Cardiac muscle cell (in vitro differentiated cells and primary cell): ENCODE data around the gene ENDOV. TPM values are rescaled to one million over a fixed set of nuclear protein-coding genes. Genes with fewer than 3 reads are reported as not detected.

ENCODE experiments used
- DNase-seq, 2 donors: peaks; one replicate each; pipeline versions ENCODE4 v3.0.0 to v3.0.0-alpha.2; 2010 to 2017; ENCODE audit warnings: low read depth in 1 of 2, low spot score in 1 of 2
- H3K27ac ChIP-seq: fragments of 200-600 bp; sonication (generic); 2 replicates; pipeline ENCODE4 v1.5.1; 2016
- H3K27me3 ChIP-seq: fragments of 200-600 bp; sonication (generic); 2 replicates; pipeline ENCODE4 v1.6.0; 2016; ENCODE audit warnings: control low read depth
- H3K36me3 ChIP-seq: fragments of 200-600 bp; sonication (generic); 2 replicates; pipeline ENCODE4 v1.5.1; 2016; ENCODE audit warnings: control low read depth
- H3K4me1 ChIP-seq: fragments of 200-600 bp; sonication (generic); 2 replicates; pipeline ENCODE4 v1.8.1; 2017; ENCODE audit warnings: low read depth, mild to moderate bottlenecking, mixed run types
- H3K4me3 ChIP-seq: fragments of 200-600 bp; sonication (generic); 2 replicates; pipeline ENCODE4 v1.5.1; 2016; ENCODE audit warnings: mild to moderate bottlenecking
- H3K9me3 ChIP-seq: fragments of 200-600 bp; sonication (generic); 2 replicates; pipeline ENCODE4 v1.5.1; 2017; ENCODE audit warnings: low read depth, mild to moderate bottlenecking, control low read depth
- polyA plus RNA-seq: library from polyadenylated mRNA; unstranded; fragments of >200 nt; fragmentation: Nextera tagmentation; extraction: Ambion mirVana; gene quantifications from 2 replicates; pipeline ENCODE4 v1.2.1, GENCODE V29; 2016
- total RNA-seq: library from RNA; depleted of rRNA; stranded (reverse); fragments of >200 nt; gene quantifications from 2 replicates; pipeline ENCODE4 v1.2.3, GENCODE V29; 2016
- TF ChIP-seq, protein P1 (sequence below): IDR thresholded peaks from 2 replicates; pipeline ENCODE4 v1.5.1; 2012; ENCODE audit warnings: low read depth, mild to moderate bottlenecking, low read length

The ENDOV gene
- total RNA-seq (31.7 and 35.4 TPM in 2 replicates), polyA plus RNA-seq (38.0 and 46.9 TPM in 2 replicates)

- Histone ChIP-seq H3K9me3 (no peaks in the 10 kb centered on the region), H3K27ac (peak within 1 kb of the TSS; percentile 96), H3K36me3 (no peaks in the 10 kb centered on the region), H3K27me3 (peaks cover 31% of the 10 kb centered on the region), H3K4me1 (peaks cover 2% of the 10 kb centered on the region), H3K4me3 (peak within 1 kb of the TSS; percentile 62)
- peak; percentile 95 to 96 for DNase-seq
- TF ChIP-seq, protein P1, sequence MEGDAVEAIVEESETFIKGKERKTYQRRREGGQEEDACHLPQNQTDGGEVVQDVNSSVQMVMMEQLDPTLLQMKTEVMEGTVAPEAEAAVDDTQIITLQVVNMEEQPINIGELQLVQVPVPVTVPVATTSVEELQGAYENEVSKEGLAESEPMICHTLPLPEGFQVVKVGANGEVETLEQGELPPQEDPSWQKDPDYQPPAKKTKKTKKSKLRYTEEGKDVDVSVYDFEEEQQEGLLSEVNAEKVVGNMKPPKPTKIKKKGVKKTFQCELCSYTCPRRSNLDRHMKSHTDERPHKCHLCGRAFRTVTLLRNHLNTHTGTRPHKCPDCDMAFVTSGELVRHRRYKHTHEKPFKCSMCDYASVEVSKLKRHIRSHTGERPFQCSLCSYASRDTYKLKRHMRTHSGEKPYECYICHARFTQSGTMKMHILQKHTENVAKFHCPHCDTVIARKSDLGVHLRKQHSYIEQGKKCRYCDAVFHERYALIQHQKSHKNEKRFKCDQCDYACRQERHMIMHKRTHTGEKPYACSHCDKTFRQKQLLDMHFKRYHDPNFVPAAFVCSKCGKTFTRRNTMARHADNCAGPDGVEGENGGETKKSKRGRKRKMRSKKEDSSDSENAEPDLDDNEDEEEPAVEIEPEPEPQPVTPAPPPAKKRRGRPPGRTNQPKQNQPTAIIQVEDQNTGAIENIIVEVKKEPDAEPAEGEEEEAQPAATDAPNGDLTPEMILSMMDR = no peak
These were observed at the start of gene ENDOV for GRCh38 chr17:80414803-80415625. ENDOV (plus strand) TSS chr17:80415167; CDS start chr17:80415195, 28 bp downstream.

GRCh38 chr17:80365983-80366382 lies 49.0 kb upstream of the ENDOV start:
- no peak overlapping the region for H3K27ac ChIP-seq
- H3K27me3 ChIP-seq = no peaks in the 10 kb centered on the region
- no peak overlapping the region for H3K4me3 ChIP-seq
- no peak for DNase-seq
- H3K9me3 ChIP-seq = no peaks in the 10 kb centered on the region
- peaks cover 19% of the 10 kb centered on the region for H3K36me3 ChIP-seq
- TF ChIP-seq, protein P1 = no peak
- no peaks in the 10 kb centered on the region for H3K4me1 ChIP-seq

DNA sequence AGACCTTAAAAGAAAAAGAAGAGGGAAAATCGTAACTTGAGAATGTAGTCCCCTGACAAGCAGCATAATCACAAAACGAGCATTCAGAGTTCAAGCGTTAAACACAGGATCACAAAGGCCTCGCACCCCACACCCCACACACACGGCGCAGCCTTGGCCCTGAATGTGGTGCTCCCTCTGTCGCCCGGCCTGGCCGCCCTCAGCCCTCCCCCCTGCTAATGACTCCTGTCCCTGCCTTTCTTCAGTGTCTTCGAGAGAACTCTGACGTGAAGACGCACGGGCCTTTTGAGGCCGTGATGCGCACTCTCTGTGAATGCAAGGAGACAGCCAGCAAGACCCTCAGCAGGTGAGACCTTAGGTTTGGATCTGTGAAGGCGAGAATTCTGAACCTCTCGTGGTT lies 47.5 kb upstream of the ENDOV start:
- H3K27me3 ChIP-seq = no peaks in the 10 kb centered on the region

DNA sequence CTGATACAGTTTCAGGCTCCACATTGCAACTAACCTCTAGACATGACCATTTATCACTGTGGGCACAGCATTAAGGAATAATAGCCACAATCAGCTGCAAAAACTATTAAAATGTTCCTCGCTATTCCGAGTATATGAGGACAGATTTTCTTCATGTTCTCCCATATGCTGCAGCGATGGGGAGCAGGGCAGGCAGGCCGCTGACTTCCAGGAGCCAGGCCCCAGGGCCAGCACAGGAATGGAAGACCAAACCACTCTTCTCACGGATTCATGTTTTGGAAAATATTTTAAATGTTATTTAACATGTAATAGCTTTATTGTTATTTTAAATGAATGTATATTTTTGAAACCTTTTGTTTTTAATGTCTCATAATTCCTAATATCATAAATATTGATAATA lies 43.8 kb upstream of the ENDOV start:
- H3K27me3 ChIP-seq = no peaks in the 10 kb centered on the region
- H3K4me1 ChIP-seq = no peaks in the 10 kb centered on the region
- TF ChIP-seq, protein P1 = no peak
- DNase-seq = no peak
- no peak overlapping the region for H3K27ac ChIP-seq
- H3K4me3 ChIP-seq = no peak overlapping the region
- H3K9me3 ChIP-seq = no peaks in the 10 kb centered on the region
- H3K36me3 ChIP-seq = peaks cover 28% of the 10 kb centered on the region

More for the DNA sequence above, 47.5 kb upstream of the ENDOV start:
- TF ChIP-seq, protein P1 = no peak
- H3K4me1 ChIP-seq = no peaks in the 10 kb centered on the region
- H3K9me3 ChIP-seq = no peaks in the 10 kb centered on the region
- H3K36me3 ChIP-seq = peaks cover 27% of the 10 kb centered on the region
- no peak for DNase-seq
- no peak overlapping the region for H3K27ac ChIP-seq
- no peak overlapping the region for H3K4me3 ChIP-seq

DNA sequence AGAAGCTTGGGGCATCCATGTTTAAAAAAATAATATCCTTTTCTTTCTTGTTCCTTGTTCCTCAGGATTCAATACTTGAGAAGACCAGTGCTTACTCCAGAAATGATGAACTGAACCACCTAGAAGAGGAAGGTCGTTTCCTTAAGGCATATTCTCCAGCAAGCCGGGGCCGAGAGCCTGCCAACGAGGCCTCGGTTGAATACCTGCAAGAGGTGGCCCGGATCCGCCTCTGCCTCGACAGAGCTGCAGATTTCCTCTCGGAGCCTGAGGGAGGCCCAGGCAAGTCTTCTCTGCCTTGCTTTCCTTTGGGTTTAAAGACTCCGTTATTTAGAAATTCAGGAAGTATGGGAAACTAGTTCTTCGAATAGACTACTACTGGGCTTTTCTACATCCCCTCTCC lies 42.5 kb upstream of the ENDOV start:
- TF ChIP-seq, protein P1 = no peak
- Histone ChIP-seq H3K4me3 (no peak overlapping the region), H3K36me3 (peaks cover 37% of the 10 kb centered on the region), H3K27ac (no peak overlapping the region), H3K4me1 (no peaks in the 10 kb centered on the region), H3K27me3 (no peaks in the 10 kb centered on the region), H3K9me3 (no peaks in the 10 kb centered on the region)
- no peak for DNase-seq
